Measurements from ENCODE around the gene STOX2.

GRCh38 chr4:183967266-183967665 lies 62.2 kb downstream of the STOX2 start:
- no peak for TF ChIP-seq CTCF (IDR thresholded peaks at IDR 0.05)
- no peak for TF ChIP-seq POLR2A (IDR thresholded peaks at IDR 0.05)

Data from esophagus squamous epithelium (tissue), 4 donors.